Endodermal cell (in vitro differentiated cells): ENCODE data around the gene FGD4. TPM values are rescaled to one million over a fixed set of nuclear protein-coding genes. Genes with fewer than 3 reads are reported as not detected.

ENCODE experiments used
- DNase-seq: peaks from one replicate; pipeline ENCODE4 v3.0.0-alpha.2; 2017
- H3K27ac ChIP-seq: 2 replicates; pipeline ENCODE4 v1.5.1; 2013; ENCODE audit warnings: mild to moderate bottlenecking, low read depth, low read length, moderate library complexity
- H3K27me3 ChIP-seq: 2 replicates; pipeline ENCODE4 v1.6.1; 2013; ENCODE audit warnings: mild to moderate bottlenecking, low read length, moderate library complexity; ENCODE audit not compliant: insufficient read depth, control insufficient read depth, poor library complexity, severe bottlenecking
- H3K36me3 ChIP-seq: 2 replicates; pipeline ENCODE4 v1.7.0; 2013; ENCODE audit warnings: mild to moderate bottlenecking, low read length, moderate library complexity; ENCODE audit not compliant: control insufficient read depth, insufficient read depth
- H3K4me1 ChIP-seq: one replicate; pipeline ENCODE4 v1.7.0; 2013; ENCODE audit warnings: low read length; ENCODE audit not compliant: control insufficient read depth, insufficient read depth
- H3K4me3 ChIP-seq: 2 replicates; pipeline ENCODE4 v1.5.1; 2013; ENCODE audit warnings: mild to moderate bottlenecking, low read length, moderate library complexity
- H3K9ac ChIP-seq: 2 replicates; pipeline ENCODE4 v1.6.1; 2013; ENCODE audit warnings: mild to moderate bottlenecking, low read length, moderate library complexity; ENCODE audit not compliant: poor library complexity, severe bottlenecking; ENCODE audit errors: extremely low read depth
- H3K9me3 ChIP-seq: 2 replicates; pipeline ENCODE4 v1.6.1; 2013; ENCODE audit warnings: mild to moderate bottlenecking, low read length, moderate library complexity; ENCODE audit not compliant: control insufficient read depth
- H3K27ac Mint-ChIP-seq: 2 replicates; pipeline ENCODE4 v1.8.0; 2020; ENCODE audit warnings: mixed read lengths
- H3K27me3 Mint-ChIP-seq: 2 replicates; pipeline ENCODE4 v1.8.0; 2021; ENCODE audit warnings: mild to moderate bottlenecking, mixed read lengths; ENCODE audit not compliant: insufficient read depth
- H3K36me3 Mint-ChIP-seq: 2 replicates; pipeline ENCODE4 v1.8.0; 2020; ENCODE audit warnings: low read depth, mixed read lengths
- H3K4me1 Mint-ChIP-seq: 2 replicates; pipeline ENCODE4 v1.8.0; 2020; ENCODE audit warnings: mixed read lengths
- H3K4me3 Mint-ChIP-seq: 2 replicates; pipeline ENCODE4 v1.8.0; 2020; ENCODE audit warnings: mild to moderate bottlenecking, moderate library complexity, mixed read lengths
- H3K9me3 Mint-ChIP-seq: 2 replicates; pipeline ENCODE4 v1.8.0; 2020; ENCODE audit warnings: mild to moderate bottlenecking, mixed read lengths
- CTCF ChIP-seq: fragments of 200-600 bp; sonication (generic); conservative IDR thresholded peaks from 2 replicates; pipeline ENCODE4 v1.5.0; 2021; ENCODE audit warnings: antibody characterized with exemption, mild to moderate bottlenecking
- WGBS, 2 experiments: methylation state at CpG; one replicate each; pipeline versions ENCODE4 v1.1.5 to v1.1.7; 2013; ENCODE audit warnings: missing lambda C conversion rate in 2 of 2, mixed read lengths in 1 of 2; ENCODE audit not compliant: insufficient coverage in 1 of 2, insufficient read length in 1 of 2; 5-methylcytosine and 5-hydroxymethylcytosine counted together
- total RNA-seq, 2 donors: library from RNA; stranded (reverse); fragmentation: NEBNext Ultra II Directional in 1 of 2; extraction: Animal tissue kit (Norgen Biotek cat#: 25700) in 1 of 2; gene quantifications; 2 replicates in 1 of 2; 3 replicates in 1 of 2; pipeline ENCODE4 v1.2.1, GENCODE V29; 2021

FGD4 gene
- total RNA-seq, 2 donors from 2014 or later = 27.6 to 57.7 TPM

DNA sequence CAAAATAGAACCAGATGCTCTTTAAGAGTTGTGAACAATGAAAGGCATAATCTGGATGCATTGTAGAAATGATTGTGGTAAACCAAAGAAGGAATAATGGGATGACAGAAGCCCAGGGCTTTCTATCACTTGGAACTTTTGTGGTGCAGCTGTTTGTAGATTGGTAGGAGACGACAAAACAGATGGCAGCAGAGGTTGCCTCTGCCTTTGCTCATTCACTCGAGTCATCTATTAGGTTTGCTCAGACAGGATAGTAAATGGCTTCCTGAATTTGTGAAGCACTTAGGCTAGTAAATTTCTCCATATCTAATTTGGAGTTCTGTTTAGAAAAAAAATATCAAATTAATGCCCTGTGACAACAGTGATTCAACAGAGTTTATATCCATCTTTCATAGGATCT is 78.4 kb downstream of the FGD4 start:
- Histone ChIP-seq H3K36me3 (peaks cover 51% of the 10 kb centered on the region), H3K4me3 (no peak overlapping the region), H3K9me3 (no peaks in the 10 kb centered on the region), H3K9ac (no peak overlapping the region), H3K27me3 (no peaks in the 10 kb centered on the region), H3K27ac (no peak overlapping the region), H3K4me1 (no peaks in the 10 kb centered on the region)
- no peak for DNase-seq
- H3K9me3 Mint-ChIP-seq = no peaks in the 10 kb centered on the region
- H3K36me3 Mint-ChIP-seq = peaks cover 64% of the 10 kb centered on the region
- H3K27me3 Mint-ChIP-seq = no peaks in the 10 kb centered on the region
- no peak for TF ChIP-seq CTCF
- H3K27ac Mint-ChIP-seq = no peak overlapping the region
- no peak overlapping the region for H3K4me3 Mint-ChIP-seq
- WGBS, 2 experiments = 83 to 86% methylated on average over 2 of the region's 2 CpGs
- H3K4me1 Mint-ChIP-seq = peaks cover 7% of the 10 kb centered on the region

GRCh38 chr12:32478166-32478565 is 78.8 kb downstream of the FGD4 start:
- H3K4me1 ChIP-seq = no peaks in the 10 kb centered on the region
- WGBS, 2 experiments = 95 to 97% methylated on average over 4 to 7 of the region's 7 CpGs
- H3K36me3 ChIP-seq = peaks cover 51% of the 10 kb centered on the region
- H3K4me3 Mint-ChIP-seq = no peak overlapping the region
- no peak for DNase-seq
- peaks cover 60% of the 10 kb centered on the region for H3K36me3 Mint-ChIP-seq
- no peak overlapping the region for H3K4me3 ChIP-seq
- TF ChIP-seq CTCF = no peak
- H3K27ac Mint-ChIP-seq = no peak overlapping the region
- no peaks in the 10 kb centered on the region for H3K27me3 ChIP-seq
- H3K9me3 ChIP-seq = no peaks in the 10 kb centered on the region
- peaks cover 7% of the 10 kb centered on the region for H3K4me1 Mint-ChIP-seq
- no peak overlapping the region for H3K27ac ChIP-seq
- H3K9ac ChIP-seq = no peak overlapping the region
- H3K27me3 Mint-ChIP-seq = no peaks in the 10 kb centered on the region
- no peaks in the 10 kb centered on the region for H3K9me3 Mint-ChIP-seq

DNA sequence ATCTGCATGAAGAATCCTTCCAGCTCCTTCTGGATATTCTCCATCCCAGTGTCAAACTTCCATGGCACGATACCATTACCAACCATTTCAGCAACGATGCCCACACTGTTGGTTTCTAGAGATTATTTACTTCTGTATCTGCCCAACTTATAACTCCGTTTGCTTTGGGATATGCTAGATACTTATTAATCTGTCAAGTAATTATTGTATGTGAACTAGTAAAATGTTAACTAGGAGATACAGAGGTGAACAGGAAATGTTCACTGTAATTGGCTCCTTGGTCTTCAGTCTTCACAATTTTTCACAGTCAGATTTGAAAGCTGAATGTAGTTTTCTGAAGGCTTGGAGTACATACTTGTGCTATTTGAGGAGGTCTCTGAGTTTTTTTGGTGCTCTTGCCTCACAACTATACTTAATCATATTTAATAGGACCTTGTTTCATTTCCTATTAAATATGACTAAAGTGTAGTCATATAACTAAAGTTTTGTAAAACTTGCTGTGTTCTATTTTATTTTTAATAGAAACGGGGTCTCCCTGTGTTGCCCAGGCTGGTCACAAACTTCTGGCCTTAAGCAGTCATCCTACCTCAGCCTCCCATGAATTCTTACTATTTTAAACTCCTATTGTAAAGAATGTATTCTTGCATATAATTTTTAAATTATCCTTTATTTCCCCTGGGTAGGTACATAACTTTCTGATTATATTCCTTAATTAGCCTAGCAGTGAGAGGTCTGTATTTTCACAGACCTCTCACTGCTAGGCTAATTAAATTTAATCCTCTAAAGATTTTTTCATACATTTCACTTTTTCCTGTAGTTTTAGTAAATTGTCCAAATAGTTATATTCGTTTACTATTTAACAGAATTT is 79.7 kb downstream of the FGD4 start:
- TF ChIP-seq CTCF = no peak
- H3K27me3 Mint-ChIP-seq = no peaks in the 10 kb centered on the region
- H3K27ac Mint-ChIP-seq = no peak overlapping the region
- Histone ChIP-seq H3K4me3 (no peak overlapping the region), H3K27me3 (no peaks in the 10 kb centered on the region), H3K4me1 (no peaks in the 10 kb centered on the region), H3K36me3 (peaks cover 45% of the 10 kb centered on the region), H3K9ac (no peak overlapping the region), H3K27ac (no peak overlapping the region), H3K9me3 (no peaks in the 10 kb centered on the region)
- H3K36me3 Mint-ChIP-seq = peaks cover 59% of the 10 kb centered on the region
- H3K4me1 Mint-ChIP-seq = peaks cover 7% of the 10 kb centered on the region
- no peaks in the 10 kb centered on the region for H3K9me3 Mint-ChIP-seq
- no peak for DNase-seq
- H3K4me3 Mint-ChIP-seq = no peak overlapping the region
- 90 to 100% methylated on average over 1 to 4 of the region's 5 CpGs for WGBS, 2 experiments
